Tibial nerve (tissue), 4 donors: ENCODE data around the gene PRKG1. TPM values are rescaled to one million over a fixed set of nuclear protein-coding genes. Genes with fewer than 3 reads are reported as not detected.

Experiments used
- DNase-seq, 2 donors: peaks; one replicate each; pipeline ENCODE4 v3.0.0-alpha.2; 2019; ENCODE audit warnings: low spot score in 2 of 2
- H3K27ac ChIP-seq, 4 donors: fragments of 200-600 bp; sonication (generic) in 3 of 4; one replicate each; pipeline ENCODE4 v1.5.1; 2017 to 2019; ENCODE audit warnings: mild to moderate bottlenecking in 1 of 4
- H3K27me3 ChIP-seq, 2 donors: fragments of 200-600 bp; sonication (generic) in 1 of 2; one replicate each; pipeline versions ENCODE4 v1.5.1 to v1.6.0; 2017 to 2019
- H3K36me3 ChIP-seq, 3 donors: fragments of 200-600 bp; sonication (generic); one replicate each; pipeline ENCODE4 v1.5.1; 2018 to 2019
- H3K4me1 ChIP-seq, 4 donors: fragments of 200-600 bp; sonication (generic) in 3 of 4; one replicate each; pipeline ENCODE4 v1.5.1; 2017 to 2019
- H3K4me3 ChIP-seq, 4 donors: fragments of 200-600 bp; sonication (generic) in 3 of 4; one replicate each; pipeline ENCODE4 v1.5.1; 2017 to 2019; ENCODE audit warnings: mild to moderate bottlenecking in 1 of 4, moderate library complexity in 1 of 4
- H3K9me3 ChIP-seq, 4 donors: fragments of 200-600 bp; sonication (generic) in 3 of 4; one replicate each; pipeline ENCODE4 v1.5.1; 2017 to 2019
- EP300 ChIP-seq, 2 donors: sonication (generic); formaldehyde crosslinking; IDR thresholded peaks; one replicate each; pipeline ENCODE4 v1.6.1; 2017; ENCODE audit warnings: antibody characterized with exemption in 2 of 2, mild to moderate bottlenecking in 1 of 2
- POLR2A ChIP-seq, 2 donors: fragments of 450-650 bp; IDR thresholded peaks; one replicate each; pipeline ENCODE4 v1.6.1; 2017; ENCODE audit warnings: antibody characterized with exemption in 2 of 2, mild to moderate bottlenecking in 2 of 2, moderate library complexity in 2 of 2
- WGBS, 2 donors: methylation state at CpG; one replicate each; pipeline ENCODE4 v1.1.5; 2018; 5-methylcytosine and 5-hydroxymethylcytosine counted together
- total RNA-seq, 4 donors: library from RNA; depleted of rRNA; stranded (reverse); fragments of >200 nt; gene quantifications; one replicate each; pipeline ENCODE4 v1.1.0, GENCODE V29; 2016
- TF ChIP-seq, protein P1 (sequence below), 5 experiments: fragments of 200-600 bp in 3 of 5; fragments of 450-650 bp in 2 of 5; sonication (generic) in 3 of 5; IDR thresholded peaks; one replicate each; pipeline ENCODE4 v1.5.1; 2016 to 2019; ENCODE audit warnings: antibody characterized with exemption in 5 of 5, mild to moderate bottlenecking in 3 of 5, moderate library complexity in 2 of 5

PRKG1 gene
- total RNA-seq, 4 donors from 2014 or later: 8.7 to 35.0 (median 14.8) TPM

DNA sequence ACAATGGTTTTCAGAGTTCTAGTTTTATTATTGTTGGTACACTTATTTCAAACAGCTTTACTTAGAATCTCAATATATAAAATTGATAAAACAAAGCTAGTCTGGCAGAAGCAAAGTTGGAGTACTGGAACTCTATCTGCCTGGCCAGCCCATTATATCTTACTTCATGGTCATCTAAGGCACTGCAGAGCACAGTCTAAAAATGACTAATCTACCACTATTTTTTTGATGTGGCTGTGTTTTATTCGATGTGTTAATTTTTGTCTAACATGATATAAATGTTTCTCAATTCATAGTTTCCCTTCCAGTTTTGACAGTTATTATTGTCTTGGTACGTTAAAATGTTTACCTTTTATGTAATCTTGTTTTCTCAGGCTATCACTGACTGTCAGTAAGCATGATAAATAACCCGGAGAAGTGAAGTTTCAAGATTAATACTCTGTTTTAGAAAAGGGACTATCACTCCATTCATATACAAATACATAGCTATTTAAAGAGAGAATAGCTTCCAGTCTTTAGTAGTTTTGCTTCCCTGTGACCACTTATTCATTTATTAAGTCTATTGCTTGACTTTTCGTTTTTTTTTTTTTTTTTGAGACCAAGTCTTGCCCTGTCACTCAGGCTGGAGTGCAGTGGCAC, 685.7 kb downstream of the PRKG1 start:
- no peak for DNase-seq
- Histone ChIP-seq H3K27me3 (no peaks in the 10 kb centered on the region), H3K36me3 (no peaks in the 10 kb centered on the region), H3K9me3 (no peaks in the 10 kb centered on the region), H3K4me1 (no peaks in the 10 kb centered on the region), H3K4me3 (no peak overlapping the region), H3K27ac (no peak overlapping the region)
- no peak for TF ChIP-seq EP300 (IDR thresholded peaks at IDR 0.05)
- TF ChIP-seq, protein P1, sequence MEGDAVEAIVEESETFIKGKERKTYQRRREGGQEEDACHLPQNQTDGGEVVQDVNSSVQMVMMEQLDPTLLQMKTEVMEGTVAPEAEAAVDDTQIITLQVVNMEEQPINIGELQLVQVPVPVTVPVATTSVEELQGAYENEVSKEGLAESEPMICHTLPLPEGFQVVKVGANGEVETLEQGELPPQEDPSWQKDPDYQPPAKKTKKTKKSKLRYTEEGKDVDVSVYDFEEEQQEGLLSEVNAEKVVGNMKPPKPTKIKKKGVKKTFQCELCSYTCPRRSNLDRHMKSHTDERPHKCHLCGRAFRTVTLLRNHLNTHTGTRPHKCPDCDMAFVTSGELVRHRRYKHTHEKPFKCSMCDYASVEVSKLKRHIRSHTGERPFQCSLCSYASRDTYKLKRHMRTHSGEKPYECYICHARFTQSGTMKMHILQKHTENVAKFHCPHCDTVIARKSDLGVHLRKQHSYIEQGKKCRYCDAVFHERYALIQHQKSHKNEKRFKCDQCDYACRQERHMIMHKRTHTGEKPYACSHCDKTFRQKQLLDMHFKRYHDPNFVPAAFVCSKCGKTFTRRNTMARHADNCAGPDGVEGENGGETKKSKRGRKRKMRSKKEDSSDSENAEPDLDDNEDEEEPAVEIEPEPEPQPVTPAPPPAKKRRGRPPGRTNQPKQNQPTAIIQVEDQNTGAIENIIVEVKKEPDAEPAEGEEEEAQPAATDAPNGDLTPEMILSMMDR (IDR thresholded peaks at IDR 0.05): no peak
- TF ChIP-seq POLR2A (IDR thresholded peaks at IDR 0.05): no peak
- 57 to 58% methylated on average over 4 of the region's 4 CpGs for WGBS, 2 donors

DNA sequence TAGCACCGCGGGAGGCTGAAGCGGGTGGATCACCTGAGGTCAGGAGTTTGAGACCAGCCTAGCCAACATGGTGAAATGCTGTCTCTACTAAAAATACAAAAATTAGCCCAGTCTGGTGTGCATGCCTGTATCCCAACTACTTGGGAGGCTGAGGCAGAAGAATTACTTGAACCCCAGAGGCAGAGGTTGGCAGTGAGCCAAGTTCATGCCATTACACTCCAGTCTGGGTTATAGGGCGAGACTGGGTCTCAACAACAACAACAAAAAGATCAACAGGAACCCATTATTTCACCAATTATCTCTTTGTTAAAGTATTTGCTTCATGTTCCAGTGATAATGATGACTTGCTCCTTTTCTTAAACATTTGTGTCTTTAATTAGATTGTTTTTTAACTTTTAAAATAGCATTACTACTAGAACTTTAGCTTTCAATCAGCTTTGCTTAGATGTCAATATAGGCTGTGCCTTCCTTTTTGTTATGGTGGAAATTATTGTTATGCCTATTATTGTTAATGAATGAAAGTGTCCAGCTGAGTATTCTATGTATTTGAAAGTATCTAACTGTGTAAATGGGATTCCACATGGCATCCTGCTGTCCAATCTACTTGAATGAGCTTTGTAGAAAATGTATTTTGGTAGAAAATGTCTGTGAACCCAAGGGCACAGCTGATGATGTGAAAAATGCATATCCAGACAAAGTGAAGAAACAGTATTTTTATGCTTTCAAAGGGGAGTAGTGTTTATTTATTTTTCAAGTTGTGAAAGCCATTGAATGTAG, 686.8 kb downstream of the PRKG1 start:
- Histone ChIP-seq H3K27me3 (no peaks in the 10 kb centered on the region), H3K36me3 (no peaks in the 10 kb centered on the region), H3K9me3 (peaks cover 0 to 1% (median 0%) of the 10 kb centered on the region in 4 donors), H3K4me3 (no peak overlapping the region), H3K4me1 (no peaks in the 10 kb centered on the region), H3K27ac (no peak overlapping the region)
- TF ChIP-seq POLR2A (IDR thresholded peaks at IDR 0.05) (no peak), EP300 (IDR thresholded peaks at IDR 0.05) (no peak)
- TF ChIP-seq, protein P1 (IDR thresholded peaks at IDR 0.05): no peak
- DNase-seq: no peak
- WGBS, 2 donors: 87 to 97% methylated on average over 4 of the region's 4 CpGs

DNA sequence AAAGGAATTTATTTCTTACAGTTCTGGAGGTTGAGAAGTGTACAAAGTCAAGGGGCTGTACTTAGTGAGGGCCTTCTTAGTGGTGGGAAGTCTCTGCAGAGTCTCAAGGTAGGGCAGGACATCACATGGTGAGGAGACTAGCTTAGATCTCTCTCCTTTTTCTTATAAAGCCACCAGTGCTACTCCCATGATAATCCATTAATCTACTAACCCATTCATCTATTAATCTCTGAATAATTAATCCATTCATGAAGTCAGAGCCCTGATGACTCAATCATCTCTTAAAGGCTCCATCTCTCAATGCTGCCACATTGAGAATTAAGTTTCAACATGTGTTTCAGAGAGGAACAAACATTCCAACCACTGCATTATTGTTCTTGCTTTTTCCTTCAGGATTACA, 689.5 kb downstream of the PRKG1 start:
- Histone ChIP-seq H3K4me3 (no peak overlapping the region), H3K36me3 (no peaks in the 10 kb centered on the region), H3K27ac (no peak overlapping the region), H3K4me1 (no peaks in the 10 kb centered on the region), H3K27me3 (no peaks in the 10 kb centered on the region), H3K9me3 (peaks cover 0 to 11% (median 0%) of the 10 kb centered on the region in 4 donors)
- no peak for DNase-seq
- TF ChIP-seq EP300 (IDR thresholded peaks at IDR 0.05) (no peak), POLR2A (IDR thresholded peaks at IDR 0.05) (no peak)
- TF ChIP-seq, protein P1 (IDR thresholded peaks at IDR 0.05): no peak

DNA sequence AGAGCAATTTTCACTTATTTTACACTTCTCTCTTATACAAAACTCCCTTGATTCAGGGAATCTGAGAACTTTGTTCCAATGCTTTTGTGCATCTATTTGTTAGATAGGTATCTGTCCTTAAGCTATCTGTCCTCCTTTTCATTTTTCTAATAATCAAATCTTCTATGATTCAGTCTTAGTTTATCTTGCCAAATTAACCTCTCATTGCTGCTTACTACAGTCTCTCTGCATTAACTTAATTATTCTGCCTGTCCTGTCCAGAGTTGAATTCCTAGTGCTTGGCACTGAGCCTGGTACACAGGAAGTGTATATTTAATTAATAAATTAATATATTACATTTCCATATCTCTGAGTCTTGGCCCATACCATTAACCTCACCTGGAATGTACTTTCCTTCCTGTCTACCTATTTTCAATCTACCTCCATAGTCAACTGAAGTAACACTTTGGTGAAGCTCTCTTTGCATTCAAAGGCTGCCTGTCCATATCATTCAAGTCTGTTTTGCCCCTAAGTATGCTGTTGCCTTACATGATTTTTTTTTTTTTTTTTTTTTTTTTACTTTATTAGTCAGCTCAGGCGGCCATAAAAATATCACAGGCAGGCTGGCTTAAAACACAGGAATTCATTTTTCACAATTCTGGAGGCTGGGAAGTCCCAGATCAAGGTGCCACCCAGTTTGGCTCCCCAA, 691.1 kb downstream of the PRKG1 start:
- WGBS, 2 donors: 94 to 96% methylated on average over 1 of the region's 1 CpG

More for the DNA sequence above, 691.1 kb downstream of the PRKG1 start:
- Histone ChIP-seq H3K27me3 (no peaks in the 10 kb centered on the region), H3K36me3 (no peaks in the 10 kb centered on the region), H3K4me1 (no peaks in the 10 kb centered on the region), H3K9me3 (peaks cover 0 to 11% (median 0%) of the 10 kb centered on the region in 4 donors), H3K27ac (no peak overlapping the region), H3K4me3 (no peak overlapping the region)
- no peak for DNase-seq
- TF ChIP-seq, protein P1 (IDR thresholded peaks at IDR 0.05): no peak
- TF ChIP-seq EP300 (IDR thresholded peaks at IDR 0.05) (no peak), POLR2A (IDR thresholded peaks at IDR 0.05) (no peak)
